ENCODE results near the gene SLC30A3.

- TF ChIP-seq CTCF (IDR thresholded peaks at IDR 0.05) = no peak
- TF ChIP-seq POLR2A (IDR thresholded peaks at IDR 0.05) = no peak
These were observed 1.5 kb upstream of the SLC30A3 start for GRCh38 chr2:27264253-27264752.

Data from testis (tissue), 2 donors.